ENCODE data around the gene BMPR1B. TPM values are rescaled to one million over a fixed set of nuclear protein-coding genes. Genes with fewer than 3 reads are reported as not detected.

The BMPR1B gene
- total and polyA plus RNA-seq, 2 of the 4 experiments (the other 2 are of a cell fraction) = 0.24 to 0.90 TPM

DNA sequence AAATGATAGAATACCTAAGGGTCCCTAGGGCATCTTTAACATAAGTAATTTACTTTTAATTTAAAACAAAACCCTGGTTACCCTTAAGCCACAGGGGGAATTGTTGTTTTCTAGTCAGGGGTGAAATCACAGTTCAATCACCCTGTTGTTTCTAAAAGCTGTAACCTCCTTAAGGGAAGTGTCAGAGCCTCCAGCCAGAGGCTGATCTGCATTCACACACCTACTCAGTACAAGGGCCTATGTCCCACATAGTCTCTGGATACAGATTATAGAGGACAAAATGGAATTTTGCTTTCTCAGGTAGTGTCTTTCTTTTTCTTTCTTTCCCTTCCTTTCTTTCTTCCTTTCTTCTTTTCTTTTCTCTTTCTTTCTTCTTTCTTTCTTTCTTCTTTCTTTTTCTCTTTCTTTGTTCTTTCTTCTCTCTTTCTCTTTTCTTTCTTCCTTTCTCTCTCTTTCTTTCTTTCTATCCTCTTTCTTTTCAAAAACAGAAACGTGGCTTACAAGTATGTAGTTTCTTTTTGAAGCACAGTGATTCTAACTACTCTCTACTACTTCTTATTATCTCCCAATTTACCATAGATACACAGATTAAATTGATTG is 31.1 kb upstream of the BMPR1B start:
- Histone ChIP-seq H3K27me3 (ENCODE audit: control insufficient read depth, insufficient read depth, low read length) (peaks cover 1% of the 10 kb centered on the region; the same call in 1 of the 2 replicates), H3K4me1 (ENCODE audit: control insufficient read depth, insufficient read depth, low read length) (no peaks in the 10 kb centered on the region), H3K9me3 (ENCODE audit: control insufficient read depth, insufficient read depth, low read length) (no peaks in the 10 kb centered on the region), H2AFZ (replicated peaks; ENCODE audit: low read length, poor library complexity) (no peak overlapping the region), H2BK5ac (ENCODE audit: low read depth, low read length, poor library complexity, severe bottlenecking) (no peak overlapping the region), H3K4ac (ENCODE audit: low read depth, low read length) (no peak overlapping the region), H3K9me1 (ENCODE audit: insufficient read depth, low read length) (no peaks in the 10 kb centered on the region), H3K23ac (ENCODE audit: low read depth, low read length) (no peak overlapping the region), H3K27ac (ENCODE audit: insufficient read depth, low read length) (no peak overlapping the region), H2BK20ac (ENCODE audit: low read depth, low read length) (no peak overlapping the region), H3K4me2 (ENCODE audit: low read depth, low read length) (no peak overlapping the region), H3K18ac (ENCODE audit: low read depth, low read length) (no peak overlapping the region), H2BK15ac (ENCODE audit: low read depth, low read length) (no peak overlapping the region), H2BK120ac (ENCODE audit: low read depth, low read length) (no peak overlapping the region), H4K8ac (ENCODE audit: low read depth in 2 of 2, low read length in 2 of 2) (no peak overlapping the region), H4K5ac (ENCODE audit: low read depth, low read length) (no peak overlapping the region), H3K14ac (replicated peaks; ENCODE audit: low read depth, low read length) (no peak overlapping the region), H2AK9ac (replicated peaks; ENCODE audit: low read depth, low read length, poor library complexity) (no peak overlapping the region), H3K36me3 (ENCODE audit: control insufficient read depth, insufficient read depth, low read length) (no peaks in the 10 kb centered on the region), H4K91ac (ENCODE audit: insufficient read depth, low read depth, low read length) (no peak overlapping the region), H3K56ac (ENCODE audit: extremely low read depth, insufficient read depth, low read length) (no peak overlapping the region), H3K4me3 (ENCODE audit: insufficient read depth, low read depth, low read length) (no peak overlapping the region), H3K9ac (ENCODE audit: low read depth, low read length) (no peak overlapping the region), H3K79me1 (ENCODE audit: low read depth in 1 of 2, low read length in 2 of 2) (no peaks in the 10 kb centered on the region), H4K20me1 (ENCODE audit: insufficient read depth, low read length) (no peaks in the 10 kb centered on the region), H2AK5ac (ENCODE audit: low read depth, low read length) (no peak overlapping the region)
- DNase-seq = no peak
- BruUV-seq (replicated peaks) = no TSS peak
- POLR2A ChIA-PET (ENCODE audit: unreplicated experiment) = no interaction called here
- dilution Hi-C loops (cut with HindIII; ENCODE audit: low sequenced_read_pairs, unreplicated experiment) = no loop called here
- no CpG with 5 or more reads among the region's 1 CpG for WGBS, 2 experiments (ENCODE audit: extremely low coverage in 2 of 2, insufficient read length in 1 of 2)
- CTCF ChIA-PET = no interaction called here
- in situ Hi-C loops (cut with MboI; ENCODE audit: low sequenced_read_pairs) = no loop called here
- intact Hi-C loops (cut with micrococcal nuclease) = no loop called here
- ATAC-seq (ENCODE audit: low read depth) = no peak
- TF ChIP-seq SMC3 (IDR thresholded peaks at IDR 0.05; ENCODE audit: low read depth, low read length) (no peak), RAD21 (IDR thresholded peaks at IDR 0.05; ENCODE audit: low read length) (no peak), BHLHE40 (IDR thresholded peaks at IDR 0.05; ENCODE audit: low read depth, low read length) (no peak), CEBPB (IDR thresholded peaks at IDR 0.05; ENCODE audit: low read depth, low read length) (no peak), CHD1 (IDR thresholded peaks at IDR 0.05; ENCODE audit: low read depth, low read length) (no peak), MAZ (IDR thresholded peaks at IDR 0.05; ENCODE audit: borderline replicate concordance, low read depth, low read length) (no peak), MXI1 (IDR thresholded peaks at IDR 0.05; ENCODE audit: borderline replicate concordance, low read depth, low read length) (no peak), RFX5 (IDR thresholded peaks at IDR 0.05; ENCODE audit: low read depth, low read length) (no peak), POLR2A (IDR thresholded peaks at IDR 0.05; ENCODE audit: low read depth, low read length) (no peak), NFE2L2 (IDR thresholded peaks at IDR 0.05; ENCODE audit: low read depth, low read length) (no peak)
- TF ChIP-seq, protein P1, sequence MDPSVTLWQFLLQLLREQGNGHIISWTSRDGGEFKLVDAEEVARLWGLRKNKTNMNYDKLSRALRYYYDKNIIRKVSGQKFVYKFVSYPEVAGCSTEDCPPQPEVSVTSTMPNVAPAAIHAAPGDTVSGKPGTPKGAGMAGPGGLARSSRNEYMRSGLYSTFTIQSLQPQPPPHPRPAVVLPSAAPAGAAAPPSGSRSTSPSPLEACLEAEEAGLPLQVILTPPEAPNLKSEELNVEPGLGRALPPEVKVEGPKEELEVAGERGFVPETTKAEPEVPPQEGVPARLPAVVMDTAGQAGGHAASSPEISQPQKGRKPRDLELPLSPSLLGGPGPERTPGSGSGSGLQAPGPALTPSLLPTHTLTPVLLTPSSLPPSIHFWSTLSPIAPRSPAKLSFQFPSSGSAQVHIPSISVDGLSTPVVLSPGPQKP (IDR thresholded peaks at IDR 0.05; ENCODE audit: borderline replicate concordance, low read depth, low read length) = no peak
- TF ChIP-seq, protein P2, sequence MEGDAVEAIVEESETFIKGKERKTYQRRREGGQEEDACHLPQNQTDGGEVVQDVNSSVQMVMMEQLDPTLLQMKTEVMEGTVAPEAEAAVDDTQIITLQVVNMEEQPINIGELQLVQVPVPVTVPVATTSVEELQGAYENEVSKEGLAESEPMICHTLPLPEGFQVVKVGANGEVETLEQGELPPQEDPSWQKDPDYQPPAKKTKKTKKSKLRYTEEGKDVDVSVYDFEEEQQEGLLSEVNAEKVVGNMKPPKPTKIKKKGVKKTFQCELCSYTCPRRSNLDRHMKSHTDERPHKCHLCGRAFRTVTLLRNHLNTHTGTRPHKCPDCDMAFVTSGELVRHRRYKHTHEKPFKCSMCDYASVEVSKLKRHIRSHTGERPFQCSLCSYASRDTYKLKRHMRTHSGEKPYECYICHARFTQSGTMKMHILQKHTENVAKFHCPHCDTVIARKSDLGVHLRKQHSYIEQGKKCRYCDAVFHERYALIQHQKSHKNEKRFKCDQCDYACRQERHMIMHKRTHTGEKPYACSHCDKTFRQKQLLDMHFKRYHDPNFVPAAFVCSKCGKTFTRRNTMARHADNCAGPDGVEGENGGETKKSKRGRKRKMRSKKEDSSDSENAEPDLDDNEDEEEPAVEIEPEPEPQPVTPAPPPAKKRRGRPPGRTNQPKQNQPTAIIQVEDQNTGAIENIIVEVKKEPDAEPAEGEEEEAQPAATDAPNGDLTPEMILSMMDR (conservative IDR thresholded peaks at IDR 0.05; ENCODE audit: low read depth, low read length) = no peak
- TF ChIP-seq, protein P3, sequence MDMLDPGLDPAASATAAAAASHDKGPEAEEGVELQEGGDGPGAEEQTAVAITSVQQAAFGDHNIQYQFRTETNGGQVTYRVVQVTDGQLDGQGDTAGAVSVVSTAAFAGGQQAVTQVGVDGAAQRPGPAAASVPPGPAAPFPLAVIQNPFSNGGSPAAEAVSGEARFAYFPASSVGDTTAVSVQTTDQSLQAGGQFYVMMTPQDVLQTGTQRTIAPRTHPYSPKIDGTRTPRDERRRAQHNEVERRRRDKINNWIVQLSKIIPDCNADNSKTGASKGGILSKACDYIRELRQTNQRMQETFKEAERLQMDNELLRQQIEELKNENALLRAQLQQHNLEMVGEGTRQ (IDR thresholded peaks at IDR 0.05; ENCODE audit: low read depth, low read length) = no peak

Measured in IMR-90 (cell line).